Psoas muscle (tissue), 8 donors: ENCODE data around the gene MSANTD2. TPM values are rescaled to one million over a fixed set of nuclear protein-coding genes. Genes with fewer than 3 reads are reported as not detected.

ENCODE experiments used
- ATAC-seq, 4 donors: fragments of 200-7000 bp; cut with Tn5 transposase; one replicate each; pipeline ENCODE4 v1.9.1; 2020; ENCODE audit warnings: moderate library complexity in 3 of 4, mild to moderate bottlenecking in 2 of 4
- DNase-seq, 2 donors: peaks; one replicate each; pipeline ENCODE4 v3.0.0-alpha.2; 2020
- H3K27ac ChIP-seq: fragments of 200-600 bp; one replicate; pipeline ENCODE4 v1.8.0; 2022
- H3K27me3 ChIP-seq, 3 donors: fragments of 200-600 bp in 1 of 3; one replicate each; pipeline versions ENCODE4 v1.6.1 to v1.8.0; 2013 to 2022; ENCODE audit warnings: low read length in 2 of 3, mild to moderate bottlenecking in 2 of 3, moderate library complexity in 1 of 3; ENCODE audit not compliant: insufficient read depth in 3 of 3
- H3K36me3 ChIP-seq, 2 donors: fragments of 200-600 bp in 1 of 2; one replicate each; pipeline versions ENCODE4 v1.6.1 to v1.8.0; 2013 to 2022; ENCODE audit warnings: low read depth in 1 of 2, mild to moderate bottlenecking in 1 of 2, moderate library complexity in 1 of 2; ENCODE audit not compliant: insufficient read depth in 1 of 2
- H3K4me1 ChIP-seq: fragments of 200-600 bp; one replicate; pipeline ENCODE4 v1.8.0; 2022
- H3K4me3 ChIP-seq: fragments of 200-600 bp; one replicate; pipeline ENCODE4 v1.8.0; 2022; ENCODE audit warnings: mild to moderate bottlenecking
- H3K9me3 ChIP-seq: fragments of 200-600 bp; one replicate; pipeline ENCODE4 v1.8.0; 2022
- CTCF ChIP-seq: fragments of 200-600 bp; IDR thresholded peaks from one replicate; pipeline ENCODE4 v1.8.0; 2022; ENCODE audit warnings: antibody characterized with exemption
- WGBS, 3 donors: extraction: QIAGEN DNeasy Blood & Tissue Kit; methylation state at CpG; one replicate each; pipeline versions ENCODE4 v1.1.6 to v1.1.7; 2013; 5-methylcytosine and 5-hydroxymethylcytosine counted together
- intact Hi-C, 2 donors: fragments of 100-400 bp; cut with DNase I; formaldehyde crosslinking; loops; one replicate each; pipeline versions ENCODE4 v1.11.0 to v1.14.2; 2022
- polyA plus RNA-seq, 3 donors: library from polyadenylated mRNA; stranded (reverse); fragments of 200-250 nt; gene quantifications; one replicate each; pipeline ENCODE4 v1.2.3, GENCODE V29; 2013
- total RNA-seq, 4 donors: library from RNA; stranded (reverse); fragmentation: NEBNext Ultra II Directional in 2 of 4; extraction: Animal tissue kit (Norgen Biotek cat#: 25700) in 2 of 4; gene quantifications; one replicate each; pipeline versions ENCODE4 v1.2.1 to v1.2.4, GENCODE V29; 2021 to 2023
- donor health status: healthy with polysubstance abuse.
- donor health status: DM: no; HTN: no; CAD: no; lungs with moderate emphysema.
- donor health status: Bipolar disorder and iron deficiency.
- donor health status: healthy.
- donor health status: DM: yes; HTN: yes; CAD: no.
- donor health status: DM: no; HTN: no; CAD: no.
- donor health status: DM: no; HTN: no; CAD: no.
- donor health status: DM: yes; HTN: yes; CAD: no.

MSANTD2 gene
- total and polyA plus RNA-seq, 7 donors, result 2.8 to 5.4 (median 4.0) TPM

GRCh38 chr11:124769806-124770774 is 30.1 kb downstream of the MSANTD2 start:
- H3K9me3 ChIP-seq, result no peaks in the 10 kb centered on the region
- no peak for TF ChIP-seq CTCF
- DNase-seq (no peak), ATAC-seq (no peak)
- no peaks in the 10 kb centered on the region for H3K4me1 ChIP-seq
- no peak overlapping the region for H3K4me3 ChIP-seq
- no peaks in the 10 kb centered on the region for H3K27me3 ChIP-seq
- WGBS, 3 donors, result 97 to 98% (median 97%) methylated on average over 8 of the region's 8 CpGs
- peaks cover 11 to 74% of the 10 kb centered on the region in 2 donors for H3K36me3 ChIP-seq
- H3K27ac ChIP-seq, result no peak overlapping the region
- intact Hi-C loops, result no loop called here

- TF ChIP-seq CTCF, result no peak
- intact Hi-C loops, result no loop called here
- DNase-seq (no peak), ATAC-seq (no peak)
- Histone ChIP-seq H3K27me3 (no peaks in the 10 kb centered on the region), H3K27ac (no peak overlapping the region), H3K9me3 (no peaks in the 10 kb centered on the region), H3K4me3 (no peak overlapping the region), H3K36me3 (peaks cover 11 to 76% of the 10 kb centered on the region in 2 donors), H3K4me1 (no peaks in the 10 kb centered on the region)
- WGBS, 3 donors, result 87 to 93% (median 90%) methylated on average over 8 of the region's 8 CpGs
Observed at GRCh38 chr11:124768914-124769313, 31.3 kb downstream of the MSANTD2 start.

GRCh38 chr11:124766156-124766555 is 34.0 kb downstream of the MSANTD2 start:
- no peak for DNase-seq
- H3K4me1 ChIP-seq, result peaks cover 15% of the 10 kb centered on the region
- intact Hi-C loops, result no loop called here
- no peaks in the 10 kb centered on the region for H3K9me3 ChIP-seq
- WGBS, 3 donors, result 94 to 98% (median 96%) methylated on average over 2 of the region's 2 CpGs
- ATAC-seq, result no peak
- H3K36me3 ChIP-seq, result peaks cover 8 to 58% of the 10 kb centered on the region in 2 donors
- TF ChIP-seq CTCF, result no peak
- peaks cover 0 to 18% (median 13%) of the 10 kb centered on the region in 3 donors for H3K27me3 ChIP-seq
- no peak overlapping the region for H3K4me3 ChIP-seq
- no peak overlapping the region for H3K27ac ChIP-seq

GRCh38 chr11:124763156-124763947 is 36.9 kb downstream of the MSANTD2 start:
- peak; percentile 74 for TF ChIP-seq CTCF
- Histone ChIP-seq H3K36me3 (peaks cover 8 to 34% of the 10 kb centered on the region in 2 donors), H3K4me1 (peaks cover 27% of the 10 kb centered on the region), H3K27me3 (peaks cover 0 to 39% (median 23%) of the 10 kb centered on the region in 3 donors), H3K27ac (peak overlapping the region; percentile 81), H3K4me3 (peak overlapping the region; percentile 74), H3K9me3 (no peaks in the 10 kb centered on the region)
- DNase-seq (peak; percentile 84 to 92), ATAC-seq (peak; percentile 39 to 79 (median 64))
- 2 to 4% (median 4%) methylated on average over 21 of the region's 21 CpGs for WGBS, 3 donors
- intact Hi-C loops, result loop anchor here (1.0 to 5.0 kb wide), 4 partner anchors 73 to 94 kb away; partner anchors contain the start of genes SIAE (in 1 of the 2) and SPA17 (in 1 of the 2)
